ENCODE results near the gene PRXL2A. TPM values are rescaled to one million over a fixed set of nuclear protein-coding genes. Genes with fewer than 3 reads are reported as not detected.

PRXL2A gene
- total and polyA plus RNA-seq, 2 experiments from 2014 or later: 31.8 to 51.7 TPM

- TF ChIP-seq ZNF331 (CRISPR knock-in tag; IDR thresholded peaks at IDR 0.05; ENCODE audit: low read depth) (no peak), CTCF (conservative IDR thresholded peaks at IDR 0.05; ENCODE audit: low read depth in 2 of 2) (no peak), ETS1 (IDR thresholded peaks at IDR 0.05) (no peak), EZH2phosphoT487 (IDR thresholded peaks at IDR 0.05; ENCODE audit: unreplicated experiment) (no peak), JUNB (IDR thresholded peaks at IDR 0.05; ENCODE audit: unreplicated experiment) (no peak), STAT1 (IDR thresholded peaks at IDR 0.05; ENCODE audit: unreplicated experiment) (no peak), REST (IDR thresholded peaks at IDR 0.05; ENCODE audit: unreplicated experiment) (no peak), ZNF114 (CRISPR knock-in tag; IDR thresholded peaks at IDR 0.05) (no peak), CREB1 (CRISPR knock-in tag; IDR thresholded peaks at IDR 0.05; ENCODE audit: low read depth) (no peak)
Measured at GRCh38 chr10:80462981-80463741, 54.8 kb downstream of the PRXL2A start (continued).

GRCh38 chr10:80463868-80464267, 55.5 kb downstream of the PRXL2A start:
- Histone ChIP-seq H3F3A (replicated peaks; ENCODE audit: low read depth) (no peaks in the 10 kb centered on the region; the same call in 1 of the 2 replicates), H3K4me2 (peak overlapping the region; percentile 72), H2AFZ (no peak overlapping the region), H3K36me3 (ENCODE audit: insufficient read depth) (no peaks in the 10 kb centered on the region), H3K4me1 (ENCODE audit: insufficient read depth) (peaks cover 84% of the 10 kb centered on the region), H4K20me1 (replicated peaks; ENCODE audit: insufficient read depth) (peaks cover 31% of the 10 kb centered on the region), H3K27me3 (ENCODE audit: insufficient read depth) (peaks cover 22% of the 10 kb centered on the region; the same call in 1 of the 2 replicates), H3K27ac (ENCODE audit: low read depth) (peak overlapping the region; percentile 57), H3K79me2 (replicated peaks; ENCODE audit: insufficient read depth) (peaks cover 89% of the 10 kb centered on the region), H3K4me3 (peak overlapping the region; percentile 43; the same call in 1 of the 2 replicates), H3K9me2 (ENCODE audit: insufficient read depth) (no peaks in the 10 kb centered on the region)
- Mint-ChIP-seq H3K9me3 (no peaks in the 10 kb centered on the region), H3K4me1 (peaks cover 92% of the 10 kb centered on the region), H3K4me3 (peak overlapping the region; percentile 60), H3K27ac (peak overlapping the region; percentile 94), H3K27me3 (ENCODE audit: insufficient read depth, low read depth, poor library complexity) (peaks cover 20% of the 10 kb centered on the region), H3K36me3 (ENCODE audit: low read depth) (no peaks in the 10 kb centered on the region; the same call in none of the 3 replicates)
- no peak for DNase-seq (ENCODE audit: low spot score)
- no peak for ATAC-seq
- no peak for TF ChIP-seq REST (IDR thresholded peaks at IDR 0.05; ENCODE audit: unreplicated experiment)

Data from GM23338 (cell line).